SK-N-MC (cell line): Measurements from ENCODE around the gene SKP1.

Source experiments
- EZH2 ChIP-seq: fragments of 200-600 bp; sonication (generic); IDR thresholded peaks from one replicate; pipeline ENCODE4 v1.6.1; 2017; ENCODE audit warnings: antibody characterized with exemption
- FOXP2 ChIP-seq: optimal IDR thresholded peaks from 2 replicates; pipeline ENCODE3; 2011; ENCODE audit warnings: mild to moderate bottlenecking, moderate library complexity; ENCODE audit not compliant: insufficient read depth; ENCODE audit errors: extremely low read length, control extremely low read depth
- POLR2AphosphoS5 ChIP-seq: IDR thresholded peaks from 2 replicates; pipeline ENCODE4 v1.6.1; 2012; ENCODE audit warnings: mild to moderate bottlenecking, low read depth, low read length, borderline replicate concordance

- TF ChIP-seq POLR2AphosphoS5 (no peak), EZH2 (no peak), FOXP2 (no peak)
Observed at GRCh38 chr5:134138416-134139376, 38.1 kb downstream of the SKP1 start.
